Ovary (tissue), 3 donors: ENCODE measurements around the gene DNAH6.

Experiments
- EP300 ChIP-seq: sonication (generic); formaldehyde crosslinking; IDR thresholded peaks from one replicate; pipeline ENCODE4 v1.6.1; 2017; ENCODE audit warnings: antibody characterized with exemption
- POLR2A ChIP-seq: fragments of 450-650 bp; IDR thresholded peaks from one replicate; pipeline ENCODE4 v1.6.1; 2017; ENCODE audit warnings: antibody characterized with exemption, mild to moderate bottlenecking, moderate library complexity
- TF ChIP-seq, protein P1 (sequence below), 3 donors: fragments of 450-650 bp in 2 of 3; fragments of 200-600 bp in 1 of 3; IDR thresholded peaks; one replicate each; pipeline versions ENCODE4 v1.5.1 to v1.8.0; 2016 to 2022; ENCODE audit warnings: antibody characterized with exemption in 3 of 3, mild to moderate bottlenecking in 1 of 3
- donor health status: DM: no; HTN: no; CAD: no.

DNA sequence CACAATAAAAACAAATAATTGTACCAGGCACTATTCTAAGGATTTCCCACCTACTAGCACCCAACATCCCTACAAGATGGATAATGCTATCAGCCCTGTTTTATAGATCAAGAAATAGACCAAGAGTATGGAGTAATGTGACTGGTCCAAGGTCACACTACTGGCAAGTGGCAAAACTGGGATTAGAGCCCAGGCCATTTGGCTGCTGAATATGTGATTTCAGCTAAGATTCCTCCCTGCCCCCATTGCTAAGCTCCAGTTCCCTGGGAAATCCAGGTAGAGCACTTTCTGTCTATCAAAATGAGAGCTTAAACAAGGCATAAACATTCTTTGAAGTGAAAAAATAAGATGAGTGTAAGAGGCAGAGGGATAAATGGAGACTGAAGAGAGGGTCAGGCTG lies 157.8 kb downstream of the DNAH6 start:
- TF ChIP-seq, protein P1, sequence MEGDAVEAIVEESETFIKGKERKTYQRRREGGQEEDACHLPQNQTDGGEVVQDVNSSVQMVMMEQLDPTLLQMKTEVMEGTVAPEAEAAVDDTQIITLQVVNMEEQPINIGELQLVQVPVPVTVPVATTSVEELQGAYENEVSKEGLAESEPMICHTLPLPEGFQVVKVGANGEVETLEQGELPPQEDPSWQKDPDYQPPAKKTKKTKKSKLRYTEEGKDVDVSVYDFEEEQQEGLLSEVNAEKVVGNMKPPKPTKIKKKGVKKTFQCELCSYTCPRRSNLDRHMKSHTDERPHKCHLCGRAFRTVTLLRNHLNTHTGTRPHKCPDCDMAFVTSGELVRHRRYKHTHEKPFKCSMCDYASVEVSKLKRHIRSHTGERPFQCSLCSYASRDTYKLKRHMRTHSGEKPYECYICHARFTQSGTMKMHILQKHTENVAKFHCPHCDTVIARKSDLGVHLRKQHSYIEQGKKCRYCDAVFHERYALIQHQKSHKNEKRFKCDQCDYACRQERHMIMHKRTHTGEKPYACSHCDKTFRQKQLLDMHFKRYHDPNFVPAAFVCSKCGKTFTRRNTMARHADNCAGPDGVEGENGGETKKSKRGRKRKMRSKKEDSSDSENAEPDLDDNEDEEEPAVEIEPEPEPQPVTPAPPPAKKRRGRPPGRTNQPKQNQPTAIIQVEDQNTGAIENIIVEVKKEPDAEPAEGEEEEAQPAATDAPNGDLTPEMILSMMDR (IDR thresholded peaks at IDR 0.05): no peak
- TF ChIP-seq POLR2A (no peak), EP300 (no peak)
